Nephron (organoid): ENCODE data around the gene FSTL4.

Source experiments
- H3K27ac Mint-ChIP-seq, 3 experiments: 2 replicates each; pipeline ENCODE4 v1.8.0; 2020; ENCODE audit warnings: mixed read lengths in 3 of 3, mild to moderate bottlenecking in 2 of 3, moderate library complexity in 1 of 3
- H3K27me3 Mint-ChIP-seq: 2 replicates; pipeline ENCODE4 v1.8.0; 2021; ENCODE audit warnings: low read depth, mild to moderate bottlenecking, moderate library complexity, mixed read lengths
- H3K36me3 Mint-ChIP-seq: 2 replicates; pipeline ENCODE4 v1.8.0; 2020; ENCODE audit warnings: low read depth, mixed read lengths
- H3K4me1 Mint-ChIP-seq: 2 replicates; pipeline ENCODE4 v1.8.0; 2020; ENCODE audit warnings: mixed read lengths
- H3K4me3 Mint-ChIP-seq, 3 experiments: 2 replicates each; pipeline ENCODE4 v1.8.0; 2020; ENCODE audit warnings: mild to moderate bottlenecking in 3 of 3, mixed read lengths in 3 of 3, moderate library complexity in 2 of 3
- H3K9me3 Mint-ChIP-seq: 2 replicates; pipeline ENCODE4 v1.8.0; 2020; ENCODE audit warnings: mixed read lengths
- CTCF ChIP-seq, 3 experiments: fragments of 200-600 bp; sonication (generic); IDR thresholded peaks; one replicate each; pipeline ENCODE4 v1.5.0; 2021; ENCODE audit warnings: antibody characterized with exemption in 3 of 3; ENCODE audit not compliant: unreplicated experiment in 3 of 3

FSTL4 gene

GRCh38 chr5:133337795-133338445, 274.4 kb downstream of the FSTL4 start:
- Mint-ChIP-seq H3K36me3 (no peaks in the 10 kb centered on the region), H3K27me3 (peaks cover 22% of the 10 kb centered on the region), H3K4me3 (no peak overlapping the region), H3K9me3 (no peaks in the 10 kb centered on the region), H3K4me1 (no peaks in the 10 kb centered on the region), H3K27ac (no peak overlapping the region)
- no peak for TF ChIP-seq CTCF (IDR thresholded peaks at IDR 0.05; ENCODE audit: unreplicated experiment in 3 of 3)

- Mint-ChIP-seq H3K27me3 (peaks cover 25% of the 10 kb centered on the region), H3K4me1 (no peaks in the 10 kb centered on the region)
- TF ChIP-seq CTCF (IDR thresholded peaks at IDR 0.05; ENCODE audit: unreplicated experiment in 3 of 3), result no peak
Observed at GRCh38 chr5:133336969-133337410, 275.4 kb downstream of the FSTL4 start.

GRCh38 chr5:133336121-133336968, 276.0 kb downstream of the FSTL4 start:
- no peaks in the 10 kb centered on the region for H3K36me3 Mint-ChIP-seq
- no peak overlapping the region for H3K27ac Mint-ChIP-seq
- no peak for TF ChIP-seq CTCF (IDR thresholded peaks at IDR 0.05; ENCODE audit: unreplicated experiment in 3 of 3)

More at GRCh38 chr5:133336969-133337410, 275.4 kb downstream of the FSTL4 start:
- H3K27ac Mint-ChIP-seq, result no peak overlapping the region
- no peaks in the 10 kb centered on the region for H3K36me3 Mint-ChIP-seq
- no peaks in the 10 kb centered on the region for H3K9me3 Mint-ChIP-seq
- H3K4me3 Mint-ChIP-seq, result no peak overlapping the region

GRCh38 chr5:133334796-133335639, 277.3 kb downstream of the FSTL4 start:
- H3K4me1 Mint-ChIP-seq, result no peaks in the 10 kb centered on the region
- H3K4me3 Mint-ChIP-seq, result no peak overlapping the region
- H3K9me3 Mint-ChIP-seq, result no peaks in the 10 kb centered on the region
- peaks cover 27% of the 10 kb centered on the region for H3K27me3 Mint-ChIP-seq
- H3K27ac Mint-ChIP-seq, result no peak overlapping the region
- H3K36me3 Mint-ChIP-seq, result no peaks in the 10 kb centered on the region
- TF ChIP-seq CTCF (IDR thresholded peaks at IDR 0.05; ENCODE audit: unreplicated experiment in 3 of 3), result no peak

More at GRCh38 chr5:133336121-133336968, 276.0 kb downstream of the FSTL4 start:
- H3K9me3 Mint-ChIP-seq, result no peaks in the 10 kb centered on the region
- peaks cover 22% of the 10 kb centered on the region for H3K27me3 Mint-ChIP-seq
- no peak overlapping the region for H3K4me3 Mint-ChIP-seq
- H3K4me1 Mint-ChIP-seq, result no peaks in the 10 kb centered on the region

- Mint-ChIP-seq H3K27me3 (peaks cover 26% of the 10 kb centered on the region), H3K36me3 (no peaks in the 10 kb centered on the region), H3K4me3 (no peak overlapping the region), H3K27ac (no peak overlapping the region), H3K9me3 (no peaks in the 10 kb centered on the region), H3K4me1 (no peaks in the 10 kb centered on the region)
- no peak for TF ChIP-seq CTCF (IDR thresholded peaks at IDR 0.05; ENCODE audit: unreplicated experiment in 3 of 3)
Observed at GRCh38 chr5:133333326-133334150, 278.8 kb downstream of the FSTL4 start.
